ENCODE data around the gene HOXB1.

The HOXB1 gene

GRCh38 chr17:48553826-48554225, 23.0 kb upstream of the HOXB1 start:
- no peak for DNase-seq

DNA sequence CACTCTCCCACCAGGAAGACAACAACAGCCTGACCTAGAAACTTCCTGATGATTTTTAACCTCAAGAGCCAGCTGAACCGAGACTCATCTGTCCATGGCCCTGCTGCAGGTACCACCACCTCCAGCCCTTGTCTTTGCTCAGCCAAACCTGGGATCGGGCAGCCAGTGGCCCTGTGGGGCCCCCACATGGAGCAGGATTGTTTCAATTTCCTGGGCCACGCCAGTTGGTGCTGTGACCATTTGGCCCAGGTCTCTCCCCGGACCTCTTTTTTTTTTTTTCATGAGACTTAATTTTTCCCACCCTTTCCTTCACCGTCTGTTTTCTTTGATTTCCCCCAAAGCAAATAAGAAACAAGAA, 22.4 kb upstream of the HOXB1 start:
- no peak for DNase-seq

DNA sequence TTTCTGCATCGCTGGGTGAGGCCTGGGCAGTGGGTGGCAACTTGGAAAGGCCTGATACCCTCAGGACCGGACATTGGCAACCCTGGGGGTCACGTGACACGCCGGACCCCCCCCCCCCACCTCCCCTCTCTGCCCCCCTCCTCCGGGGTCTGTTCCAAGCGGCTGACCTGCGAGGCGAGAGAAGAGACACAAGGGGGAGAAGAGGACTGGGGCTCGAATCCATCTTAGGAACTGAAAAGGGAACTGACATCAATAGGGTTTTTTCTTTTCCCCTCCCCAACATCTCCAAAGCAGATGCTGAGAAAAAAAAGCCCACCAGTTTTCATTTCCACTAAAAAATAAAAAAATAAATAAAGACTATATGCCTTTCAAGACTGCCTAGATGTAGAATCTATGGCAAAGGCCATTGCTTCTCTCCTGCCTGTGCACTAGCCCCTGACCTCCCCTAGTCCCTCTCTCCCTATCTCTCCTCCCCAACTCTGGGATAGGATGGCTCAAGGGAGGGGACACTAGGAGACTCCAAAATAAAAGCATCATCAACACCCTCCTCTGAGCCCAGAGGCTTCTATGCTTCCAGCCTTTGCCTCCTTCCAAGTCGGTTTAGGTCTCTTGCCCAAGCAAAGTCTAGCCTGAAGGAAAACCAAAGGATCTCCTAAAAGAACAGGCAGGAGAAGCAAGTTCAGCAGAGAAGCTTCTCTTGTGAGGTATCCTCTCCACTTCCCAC, 21.8 kb upstream of the HOXB1 start:
- no peak for DNase-seq

- DNase-seq: no peak
These were observed 21.0 kb upstream of the HOXB1 start for GRCh38 chr17:48551596-48552465.

DNA sequence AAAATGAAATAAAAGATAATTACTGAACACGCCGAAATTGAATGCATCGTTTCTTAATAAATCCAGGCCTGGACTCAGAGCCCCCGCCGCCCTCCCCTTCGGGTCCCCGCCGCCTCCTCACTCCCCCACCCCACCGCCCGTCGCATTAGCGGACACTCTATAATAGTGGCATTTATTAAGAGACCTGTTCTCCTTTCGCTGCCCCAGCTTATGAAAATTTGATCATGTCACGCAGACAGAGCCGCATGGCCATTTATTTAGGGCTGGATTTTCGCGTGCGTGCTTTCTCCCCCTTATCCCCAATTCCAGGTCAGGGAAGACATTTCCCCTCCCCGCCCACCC, 20.4 kb upstream of the HOXB1 start:
- no peak for DNase-seq

DNA sequence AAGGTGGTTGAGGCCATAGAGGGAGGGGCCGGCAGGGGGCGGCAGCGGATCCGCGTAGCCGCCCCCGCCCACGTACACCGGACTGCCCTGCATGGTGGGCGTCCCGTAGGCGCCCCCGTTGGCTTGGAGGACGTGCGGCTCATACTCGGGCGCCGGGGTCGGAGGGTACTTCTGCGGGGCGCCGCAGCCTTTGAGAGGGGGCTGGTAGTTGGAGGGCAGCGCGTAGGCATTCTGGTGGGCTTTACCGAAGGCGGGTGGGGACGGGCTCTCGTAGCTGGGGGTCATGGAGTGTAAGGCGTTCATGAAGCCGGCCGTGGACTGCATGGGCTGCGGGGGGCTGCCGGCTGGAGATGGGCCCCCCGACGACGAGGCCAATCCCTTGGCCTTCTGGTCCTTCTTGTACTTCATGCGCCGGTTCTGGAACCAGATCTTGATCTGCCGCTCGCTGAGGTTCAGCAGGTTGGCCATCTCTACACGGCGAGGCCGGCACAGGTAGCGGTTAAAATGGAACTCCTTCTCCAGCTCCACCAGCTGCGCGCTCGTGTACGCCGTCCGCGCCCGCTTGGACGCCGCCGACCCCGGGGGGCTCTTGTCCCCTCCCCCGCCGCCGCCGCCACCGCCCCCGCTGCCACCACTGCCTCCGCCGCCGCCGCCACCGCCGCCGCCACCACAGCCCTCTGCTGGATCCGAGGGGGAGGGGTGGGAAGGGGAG, 19.8 kb upstream of the HOXB1 start:
- no peak for DNase-seq

DNA sequence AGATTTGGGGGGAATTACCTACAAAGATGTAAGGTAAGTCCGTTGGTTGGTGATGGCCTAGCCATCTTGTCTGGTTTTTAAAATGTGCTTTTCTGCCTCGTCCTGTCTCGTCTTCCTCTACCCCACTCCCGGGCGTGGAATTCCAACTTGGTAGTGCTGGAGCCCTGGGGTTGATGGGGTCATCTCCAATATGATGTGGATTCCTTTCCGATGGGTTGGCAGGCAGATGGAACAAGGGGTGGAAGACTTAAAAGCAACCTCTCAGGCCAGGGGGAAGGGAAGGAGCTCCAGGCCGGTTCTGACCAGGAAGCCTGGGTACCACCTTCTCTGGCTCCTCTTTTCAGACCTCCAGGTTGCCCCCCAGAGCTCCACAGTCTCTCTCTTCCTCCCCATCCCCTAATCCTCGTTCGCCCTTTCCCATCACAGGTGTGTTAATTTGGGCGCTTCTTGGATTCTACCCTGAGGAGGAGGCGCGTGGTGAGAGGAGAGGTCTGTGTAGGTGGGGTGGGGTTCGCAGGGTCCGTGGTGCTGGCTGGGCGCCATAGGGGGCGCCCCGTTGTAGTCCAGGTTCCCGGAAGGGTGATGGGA, 19.2 kb upstream of the HOXB1 start:
- DNase-seq: no peak

GRCh38 chr17:48549281-48549630, 18.4 kb upstream of the HOXB1 start:
- DNase-seq: no peak

- DNase-seq: no peak
These were observed 17.9 kb upstream of the HOXB1 start for GRCh38 chr17:48548523-48549280.

DNA sequence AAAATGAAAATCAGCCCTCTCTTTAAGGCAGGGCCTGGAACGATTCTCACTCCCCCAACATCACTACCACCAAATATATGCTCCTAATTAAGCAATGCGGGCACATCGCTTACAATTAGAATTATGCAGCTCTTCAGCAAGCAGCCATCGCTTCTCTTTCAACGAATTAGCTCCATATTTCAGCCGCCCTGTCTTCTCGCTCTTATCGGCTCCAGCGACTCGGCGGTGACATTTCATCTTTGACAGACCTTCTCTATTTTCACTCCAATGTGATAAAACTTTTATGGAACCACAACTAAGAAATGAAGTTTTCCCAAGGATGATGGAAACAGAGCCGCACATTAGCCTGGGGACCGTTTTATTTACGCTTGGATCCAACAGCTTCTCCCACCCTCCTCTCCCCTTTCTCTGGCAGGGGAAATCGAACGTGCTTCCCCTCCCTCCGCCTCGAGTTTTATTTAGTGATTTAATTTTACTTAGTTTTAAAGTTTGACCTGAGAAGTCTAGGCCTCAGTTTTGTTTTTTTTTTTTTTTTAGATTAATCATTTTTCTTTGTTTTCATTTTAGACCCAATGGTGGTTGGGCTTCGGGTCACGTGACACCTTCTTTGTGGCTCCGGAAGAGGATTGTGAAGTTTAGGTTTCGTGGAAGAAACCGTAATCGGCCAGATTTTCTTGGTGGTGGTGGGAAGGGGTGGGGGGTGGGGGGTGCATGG, 17.2 kb upstream of the HOXB1 start:
- no peak for DNase-seq

DNA sequence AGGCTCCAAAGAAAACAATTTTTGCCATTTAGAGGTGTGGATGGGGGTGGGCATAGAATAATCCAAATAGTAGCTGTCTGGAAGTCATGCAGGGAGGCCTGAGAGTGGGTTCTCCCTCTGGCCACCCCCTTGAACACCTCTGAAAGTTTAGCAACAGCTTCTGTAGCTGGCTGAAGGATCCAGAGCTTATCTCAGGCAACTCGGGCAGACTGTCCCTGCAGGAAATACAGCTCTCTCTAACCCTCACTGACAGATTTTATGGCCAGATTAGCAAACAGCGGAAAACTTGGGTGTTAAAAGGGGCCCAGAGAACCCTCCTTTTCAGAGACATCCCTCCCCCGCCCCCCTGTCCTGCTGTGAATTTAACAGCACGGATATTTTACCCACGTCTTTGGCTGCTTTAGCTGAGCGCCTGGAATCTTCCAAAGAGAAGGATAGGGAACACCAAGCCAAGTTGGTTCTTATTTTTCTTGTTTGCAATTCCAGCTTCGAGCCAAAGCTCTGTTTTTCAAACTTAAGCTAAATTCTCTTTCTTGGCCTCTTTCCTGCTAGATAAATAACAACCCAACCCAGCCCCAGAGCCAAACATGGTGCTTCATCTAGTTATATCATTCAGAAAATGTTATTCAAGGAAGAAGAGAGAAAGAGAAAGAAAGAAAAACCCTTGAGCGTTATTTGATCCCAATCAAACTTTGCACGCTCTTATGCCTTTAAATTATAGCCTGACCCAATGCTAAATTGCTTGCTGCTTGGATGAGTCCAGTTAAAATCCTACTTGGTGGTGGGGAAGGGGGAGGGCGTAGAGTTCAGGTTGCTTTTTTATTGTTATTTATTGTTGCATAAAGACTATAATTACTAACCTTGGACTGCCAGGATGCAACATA, 16.4 kb upstream of the HOXB1 start:
- DNase-seq: no peak

GRCh38 chr17:48546137-48546923, 15.5 kb upstream of the HOXB1 start:
- no peak for DNase-seq

- no peak for DNase-seq
These were observed 14.7 kb upstream of the HOXB1 start for GRCh38 chr17:48545539-48545938.

DNA sequence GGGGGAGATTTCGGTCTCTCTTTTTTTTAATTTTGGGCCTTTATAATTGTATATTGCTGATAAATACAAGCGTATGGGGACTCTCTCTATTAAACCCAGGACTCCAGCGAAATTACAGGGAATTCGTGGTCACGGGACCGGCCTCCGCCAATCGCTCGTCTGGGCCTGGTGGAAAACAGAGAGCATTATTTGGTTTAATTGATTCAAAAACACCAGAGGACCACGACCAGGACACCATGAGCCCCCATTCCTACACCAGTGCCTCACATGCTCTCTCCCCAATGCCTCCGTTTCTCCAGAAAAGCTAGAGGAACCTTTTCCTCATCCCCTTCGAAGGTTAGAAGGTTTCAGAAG, 14.2 kb upstream of the HOXB1 start, which contains the start of gene HOXB2:
Gene HOXB2 (minus strand): TSS at position 88 of the 354 bp plus-strand sequence. CDS start 198 bp downstream, outside the sequence.
- DNase-seq: no peak

GRCh38 chr17:48544349-48545021, 13.7 kb upstream of the HOXB1 start:
- DNase-seq: no peak

DNA sequence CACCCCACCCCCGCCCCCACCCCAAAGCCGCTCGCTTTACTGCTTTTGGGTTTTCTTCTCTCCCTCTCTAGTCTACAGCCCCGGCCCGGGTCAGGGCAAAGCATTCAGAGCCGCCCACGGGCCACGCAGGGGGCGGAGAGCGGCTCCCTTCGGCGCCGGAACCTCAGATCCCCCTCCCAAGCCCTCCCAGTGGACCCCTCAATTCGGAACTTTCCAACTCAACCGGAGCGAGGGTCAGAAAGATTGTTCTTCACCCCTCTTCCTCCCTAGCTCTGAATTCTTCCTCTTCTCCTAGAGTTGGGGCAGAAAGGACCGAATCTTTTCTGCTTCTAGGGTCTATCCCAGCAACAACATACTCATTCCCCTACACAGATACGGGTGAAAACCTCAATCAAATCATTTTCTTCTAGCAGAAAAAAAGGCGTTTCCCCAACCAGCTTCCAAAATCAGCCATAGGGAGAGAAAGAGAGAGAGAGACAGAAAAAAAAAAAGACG, 13.1 kb upstream of the HOXB1 start:
- DNase-seq: no peak

DNA sequence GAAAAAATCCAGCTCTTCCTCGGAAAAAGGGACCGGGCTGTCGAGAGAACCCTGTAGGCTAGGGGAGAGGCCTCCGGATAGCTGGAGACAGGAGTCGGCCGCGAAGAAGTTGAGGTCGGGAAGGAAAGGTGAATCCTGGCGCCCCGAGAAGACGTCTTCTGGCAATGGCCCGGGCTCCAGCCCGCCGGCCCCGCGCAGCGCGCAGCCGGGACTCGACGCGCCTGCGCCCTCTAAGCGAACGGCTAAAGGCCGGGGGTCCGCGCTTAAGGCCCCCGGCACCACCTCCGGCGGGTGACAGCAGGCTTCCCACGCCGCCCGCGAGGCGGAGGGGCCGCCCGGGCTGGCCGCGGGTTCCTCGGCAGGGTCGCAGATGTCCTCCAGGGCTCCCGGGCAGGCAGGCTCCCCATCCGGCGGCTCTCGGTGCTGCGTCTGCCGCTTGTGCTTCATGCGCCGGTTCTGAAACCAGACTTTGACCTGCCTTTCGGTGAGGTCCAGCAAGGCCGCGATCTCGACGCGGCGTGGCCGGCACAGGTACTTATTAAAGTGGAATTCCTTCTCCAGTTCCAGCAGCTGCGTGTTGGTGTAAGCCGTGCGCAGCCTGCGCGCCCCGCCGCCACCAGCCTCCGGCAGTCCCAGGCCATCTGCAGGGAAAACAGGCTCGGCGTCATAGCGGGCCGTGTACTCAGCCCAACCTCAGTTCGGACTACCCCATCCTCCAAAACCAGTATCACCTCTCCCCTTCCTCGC, 12.5 kb upstream of the HOXB1 start:
- DNase-seq: no peak

- DNase-seq: no peak
These were observed 11.9 kb upstream of the HOXB1 start for GRCh38 chr17:48542698-48543106.
